OCI-LY7 (cell line): Measurements from ENCODE around the gene VWA7. TPM values are rescaled to one million over a fixed set of nuclear protein-coding genes. Genes with fewer than 3 reads are reported as not detected.
"Not testable (repeated sequence)": the region's sequence is repeated elsewhere in the genome, so short reads cannot be mapped to it uniquely, and the experiment has no call there.

Experiments used
- BruUV-seq: library from RNA; stranded (reverse); fragments of 400-500 nt; replicated peaks from 2 replicates; lab custom pipeline; 2021; lab: Mats Ljungman, UMichigan
- CTCF ChIA-PET: fragments of 300-600 bp; sonication (Branson Sonifier 250); formaldehyde crosslinking; loops from one replicate; lab custom pipeline; 2022; ENCODE audit warnings: antibody characterized with exemption; ENCODE audit not compliant: unreplicated experiment; lab: Charles Lee
- POLR2A ChIA-PET: fragments of 300-600 bp; sonication (Branson Sonifier 250); formaldehyde crosslinking; loops from one replicate; lab custom pipeline; 2022; ENCODE audit warnings: antibody characterized with exemption; lab: Charles Lee
- DNase-seq: peaks from one replicate; pipeline ENCODE4 v3.0.0-alpha.2; 2015; ENCODE audit warnings: low spot score
- H2AFZ ChIP-seq: fragments of 200-600 bp; sonication (generic), shearing (Covaris generic); 2 replicates; pipeline ENCODE4 v1.6.1; 2014; ENCODE audit warnings: mild to moderate bottlenecking, antibody characterized with exemption, low read length, moderate library complexity
- H3K27ac ChIP-seq: fragments of 200-600 bp; sonication (generic); 2 replicates; pipeline ENCODE4 v1.5.1; 2014; ENCODE audit warnings: mixed run types, low read depth, mild to moderate bottlenecking, moderate library complexity, low read length, inconsistent platforms; ENCODE audit not compliant: poor library complexity, severe bottlenecking
- H3K36me3 ChIP-seq: fragments of 200-600 bp; sonication (generic); 2 replicates; pipeline ENCODE4 v1.6.1; 2014; ENCODE audit warnings: mild to moderate bottlenecking, antibody characterized with exemption, low read length, moderate library complexity, mixed read lengths; ENCODE audit not compliant: insufficient read depth
- H3K4me1 ChIP-seq: fragments of 200-600 bp; sonication (generic); 2 replicates; pipeline ENCODE4 v1.5.1; 2014; ENCODE audit warnings: mild to moderate bottlenecking, low read length; ENCODE audit not compliant: insufficient read depth, poor library complexity, severe bottlenecking
- H3K4me2 ChIP-seq: fragments of 200-600 bp; sonication (generic); 2 replicates; pipeline ENCODE4 v1.6.1; 2014; ENCODE audit warnings: mild to moderate bottlenecking, low read length
- H3K4me3 ChIP-seq: fragments of 200-600 bp; sonication (generic); 2 replicates; pipeline ENCODE4 v1.5.1; 2014; ENCODE audit warnings: mild to moderate bottlenecking, low read depth, low read length; ENCODE audit not compliant: poor library complexity, severe bottlenecking
- H3K79me2 ChIP-seq: fragments of 200-600 bp; sonication (generic); 2 replicates; pipeline ENCODE4 v1.6.1; 2016; ENCODE audit warnings: low read depth, mild to moderate bottlenecking, low read length, moderate library complexity, mixed read lengths; ENCODE audit not compliant: insufficient read depth
- H3K9me2 ChIP-seq: fragments of 200-600 bp; sonication (generic); 2 replicates; pipeline ENCODE4 v1.6.1; 2016; ENCODE audit warnings: mild to moderate bottlenecking, low read length, mixed read lengths; ENCODE audit not compliant: insufficient read depth
- H3K9me3 ChIP-seq: fragments of 200-600 bp; sonication (generic); 2 replicates; pipeline ENCODE4 v1.6.1; 2014; ENCODE audit warnings: mild to moderate bottlenecking, mixed run types, low read length, mixed read lengths
- H4K20me1 ChIP-seq: fragments of 200-600 bp; sonication (generic); 2 replicates; pipeline ENCODE4 v1.6.1; 2014; ENCODE audit warnings: mild to moderate bottlenecking, antibody characterized with exemption, low read length, moderate library complexity, mixed read lengths; ENCODE audit not compliant: insufficient read depth
- intact Hi-C: fragments of 100-400 bp; cut with micrococcal nuclease; formaldehyde crosslinking; loops from one replicate; pipeline ENCODE4 v1.10.0; 2022; ENCODE audit not compliant: unreplicated experiment
- total RNA-seq, 2 experiments: library from RNA; depleted of rRNA in 1 of 2; stranded (reverse); fragments of >200 nt in 1 of 2; shearing (Covaris generic) in 1 of 2; gene quantifications; 2 replicates each; pipeline ENCODE4 v1.2.3, GENCODE V29; 2014 to 2022
- TF ChIP-seq, protein P1 (sequence below): fragments of 200-600 bp; sonication (generic); conservative IDR thresholded peaks from 2 replicates; pipeline ENCODE4 v1.5.1; 2014; ENCODE audit warnings: mild to moderate bottlenecking, antibody characterized with exemption, low read length, moderate library complexity, mixed read lengths

The VWA7 gene
- total RNA-seq, 2 experiments from 2014 or later: 2.2 to 6.5 TPM

DNA sequence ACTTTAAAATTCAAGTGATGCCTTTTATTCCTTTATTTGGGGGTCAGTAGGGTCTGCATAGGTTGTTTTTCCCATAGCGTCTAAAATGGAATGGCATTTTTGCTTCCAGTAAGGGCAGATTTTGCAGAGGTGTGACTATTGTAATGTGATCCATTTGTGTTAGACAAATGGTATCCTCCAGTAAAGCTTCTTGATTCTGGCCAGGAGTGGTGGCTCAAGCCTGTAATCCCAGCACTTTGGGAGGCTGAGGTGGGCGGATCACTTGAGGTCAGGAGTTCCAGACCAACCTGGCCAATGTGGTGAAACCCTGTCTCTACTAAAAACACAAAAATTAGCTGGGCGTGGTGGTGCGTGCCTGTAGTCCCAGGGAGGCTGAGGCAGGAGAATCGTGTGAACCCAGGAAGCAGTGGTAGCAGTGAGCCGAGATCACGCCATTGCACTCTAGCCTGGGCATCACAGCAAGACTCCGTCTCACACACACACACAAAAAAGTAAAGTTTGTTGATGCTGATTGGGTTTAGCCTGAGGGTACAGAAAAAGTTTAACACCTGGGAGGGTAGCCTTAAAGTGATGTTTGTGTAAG, 40.9 kb upstream of the VWA7 start:
- BruUV-seq, H4K20me1 ChIP-seq, H3K9me2 ChIP-seq, DNase-seq, H3K27ac ChIP-seq, CTCF ChIA-PET, POLR2A ChIA-PET, H3K9me3 ChIP-seq, H3K4me3 ChIP-seq, H3K79me2 ChIP-seq, H3K36me3 ChIP-seq: not testable (repeated sequence)
- peak overlapping the region; percentile 53; the same call in 1 of the 2 replicates for H2AFZ ChIP-seq
- intact Hi-C loops: loop anchor here (10.0 kb wide), 1 partner anchor 1577 kb away; the partner anchor contains the start of gene KIFC1
- H3K4me1 ChIP-seq: peaks cover 32% of the 10 kb centered on the region
- TF ChIP-seq, protein P1, sequence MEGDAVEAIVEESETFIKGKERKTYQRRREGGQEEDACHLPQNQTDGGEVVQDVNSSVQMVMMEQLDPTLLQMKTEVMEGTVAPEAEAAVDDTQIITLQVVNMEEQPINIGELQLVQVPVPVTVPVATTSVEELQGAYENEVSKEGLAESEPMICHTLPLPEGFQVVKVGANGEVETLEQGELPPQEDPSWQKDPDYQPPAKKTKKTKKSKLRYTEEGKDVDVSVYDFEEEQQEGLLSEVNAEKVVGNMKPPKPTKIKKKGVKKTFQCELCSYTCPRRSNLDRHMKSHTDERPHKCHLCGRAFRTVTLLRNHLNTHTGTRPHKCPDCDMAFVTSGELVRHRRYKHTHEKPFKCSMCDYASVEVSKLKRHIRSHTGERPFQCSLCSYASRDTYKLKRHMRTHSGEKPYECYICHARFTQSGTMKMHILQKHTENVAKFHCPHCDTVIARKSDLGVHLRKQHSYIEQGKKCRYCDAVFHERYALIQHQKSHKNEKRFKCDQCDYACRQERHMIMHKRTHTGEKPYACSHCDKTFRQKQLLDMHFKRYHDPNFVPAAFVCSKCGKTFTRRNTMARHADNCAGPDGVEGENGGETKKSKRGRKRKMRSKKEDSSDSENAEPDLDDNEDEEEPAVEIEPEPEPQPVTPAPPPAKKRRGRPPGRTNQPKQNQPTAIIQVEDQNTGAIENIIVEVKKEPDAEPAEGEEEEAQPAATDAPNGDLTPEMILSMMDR: 0 out of 2 replicates have a peak, but pooled peaks have one; percentile 9
- peak overlapping the region; percentile 38; the same call in 1 of the 2 replicates for H3K4me2 ChIP-seq

DNA sequence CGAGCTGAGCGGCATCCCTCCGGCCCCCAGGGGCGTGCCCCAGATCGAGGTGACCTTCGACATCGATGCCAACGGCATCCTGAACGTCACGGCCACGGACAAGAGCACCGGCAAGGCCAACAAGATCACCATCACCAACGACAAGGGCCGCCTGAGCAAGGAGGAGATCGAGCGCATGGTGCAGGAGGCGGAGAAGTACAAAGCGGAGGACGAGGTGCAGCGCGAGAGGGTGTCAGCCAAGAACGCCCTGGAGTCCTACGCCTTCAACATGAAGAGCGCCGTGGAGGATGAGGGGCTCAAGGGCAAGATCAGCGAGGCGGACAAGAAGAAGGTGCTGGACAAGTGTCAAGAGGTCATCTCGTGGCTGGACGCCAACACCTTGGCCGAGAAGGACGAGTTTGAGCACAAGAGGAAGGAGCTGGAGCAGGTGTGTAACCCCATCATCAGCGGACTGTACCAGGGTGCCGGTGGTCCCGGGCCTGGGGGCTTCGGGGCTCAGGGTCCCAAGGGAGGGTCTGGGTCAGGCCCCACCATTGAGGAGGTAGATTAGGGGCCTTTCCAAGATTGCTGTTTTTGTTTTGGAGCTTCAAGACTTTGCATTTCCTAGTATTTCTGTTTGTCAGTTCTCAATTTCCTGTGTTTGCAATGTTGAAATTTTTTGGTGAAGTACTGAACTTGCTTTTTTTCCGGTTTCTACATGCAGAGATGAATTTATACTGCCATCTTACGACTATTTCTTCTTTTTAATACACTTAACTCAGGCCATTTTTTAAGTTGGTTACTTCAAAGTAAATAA, 40.2 kb upstream of the VWA7 start:
- H3K4me2 ChIP-seq: peak overlapping the region; percentile 38; the same call in 1 of the 2 replicates

More for the DNA sequence above, 40.2 kb upstream of the VWA7 start:
- H3K79me2 ChIP-seq, DNase-seq, H3K36me3 ChIP-seq, H3K9me3 ChIP-seq, CTCF ChIA-PET, BruUV-seq, POLR2A ChIA-PET, H3K27ac ChIP-seq, H4K20me1 ChIP-seq, H3K9me2 ChIP-seq: not testable (repeated sequence)
- H3K4me3 ChIP-seq: peak overlapping the region; percentile 60
- H2AFZ ChIP-seq: peak overlapping the region; percentile 53; the same call in 1 of the 2 replicates
- intact Hi-C loops: loop anchor here (10.0 kb wide), 1 partner anchor 1577 kb away; the partner anchor contains the start of gene KIFC1
- peaks cover 26% of the 10 kb centered on the region for H3K4me1 ChIP-seq
- TF ChIP-seq, protein P1: peak; percentile 62
